GM12874 (cell line): ENCODE measurements around the gene ZFHX3.

Source experiments
- TF ChIP-seq, protein P1 (sequence below): IDR thresholded peaks from 2 replicates; pipeline ENCODE4 v1.5.1; 2011; ENCODE audit warnings: low read depth, mild to moderate bottlenecking, control low read depth, low read length, moderate library complexity; ENCODE audit not compliant: insufficient read depth

ZFHX3 gene

DNA sequence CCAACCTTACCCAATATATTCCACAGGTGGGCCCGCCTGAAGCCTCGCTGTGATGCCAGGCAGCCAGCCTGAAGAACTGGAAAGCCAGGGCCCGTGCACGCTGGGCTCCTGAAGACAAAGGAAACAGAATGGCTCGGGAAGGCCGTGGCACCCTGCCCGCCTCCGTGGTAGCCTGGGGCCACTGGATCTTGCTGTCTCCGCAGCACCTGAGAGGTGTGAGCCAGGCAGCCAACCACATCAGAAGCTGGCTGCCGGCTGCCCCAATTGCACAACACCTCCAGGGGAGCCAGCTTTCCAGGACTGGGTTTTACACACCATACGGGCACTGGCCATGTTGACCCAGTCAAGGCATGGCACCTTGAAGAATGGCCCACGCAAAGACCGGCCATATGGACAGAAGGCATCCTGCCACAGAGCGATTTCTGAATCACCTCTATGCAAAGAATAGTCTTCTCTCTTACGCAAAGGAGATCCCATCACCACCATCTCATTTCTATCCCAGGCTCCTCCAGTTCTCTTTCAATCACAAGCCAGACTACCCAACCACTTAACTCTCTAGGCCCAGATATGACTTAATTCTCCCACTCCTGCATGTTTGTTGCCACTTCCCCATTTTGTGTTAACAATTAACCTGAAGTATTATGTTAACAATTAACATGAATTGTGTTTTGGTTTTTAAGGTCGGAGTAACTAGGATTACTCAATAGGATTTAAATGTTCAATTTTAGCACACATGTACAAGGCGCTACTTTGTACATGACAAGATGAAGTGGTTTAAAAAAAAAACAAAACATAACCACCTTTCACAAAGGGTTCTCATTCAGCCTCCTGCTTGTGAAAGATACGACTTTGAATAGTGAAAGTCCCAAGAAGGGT is 32.1 kb downstream of the ZFHX3 start:
- TF ChIP-seq, protein P1, sequence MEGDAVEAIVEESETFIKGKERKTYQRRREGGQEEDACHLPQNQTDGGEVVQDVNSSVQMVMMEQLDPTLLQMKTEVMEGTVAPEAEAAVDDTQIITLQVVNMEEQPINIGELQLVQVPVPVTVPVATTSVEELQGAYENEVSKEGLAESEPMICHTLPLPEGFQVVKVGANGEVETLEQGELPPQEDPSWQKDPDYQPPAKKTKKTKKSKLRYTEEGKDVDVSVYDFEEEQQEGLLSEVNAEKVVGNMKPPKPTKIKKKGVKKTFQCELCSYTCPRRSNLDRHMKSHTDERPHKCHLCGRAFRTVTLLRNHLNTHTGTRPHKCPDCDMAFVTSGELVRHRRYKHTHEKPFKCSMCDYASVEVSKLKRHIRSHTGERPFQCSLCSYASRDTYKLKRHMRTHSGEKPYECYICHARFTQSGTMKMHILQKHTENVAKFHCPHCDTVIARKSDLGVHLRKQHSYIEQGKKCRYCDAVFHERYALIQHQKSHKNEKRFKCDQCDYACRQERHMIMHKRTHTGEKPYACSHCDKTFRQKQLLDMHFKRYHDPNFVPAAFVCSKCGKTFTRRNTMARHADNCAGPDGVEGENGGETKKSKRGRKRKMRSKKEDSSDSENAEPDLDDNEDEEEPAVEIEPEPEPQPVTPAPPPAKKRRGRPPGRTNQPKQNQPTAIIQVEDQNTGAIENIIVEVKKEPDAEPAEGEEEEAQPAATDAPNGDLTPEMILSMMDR: no peak

DNA sequence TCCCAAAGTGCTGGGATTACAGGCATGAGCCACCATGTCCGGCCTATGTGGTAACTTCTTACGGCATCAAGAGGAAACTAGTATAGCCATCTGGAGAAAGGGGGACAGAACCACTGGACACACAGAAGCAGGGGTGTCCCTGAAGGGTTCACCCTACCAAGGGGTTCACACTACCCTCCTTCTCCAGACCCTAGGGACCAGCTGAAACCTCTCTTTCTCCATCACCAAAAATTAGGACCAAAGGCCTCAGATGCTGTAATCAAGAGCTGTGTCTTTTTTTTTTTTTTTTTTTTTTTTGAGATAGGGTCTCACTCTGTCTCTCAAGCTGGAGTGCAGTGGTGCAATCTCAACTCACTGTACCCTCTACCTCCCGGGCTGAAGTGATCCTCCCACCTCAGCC is 33.2 kb downstream of the ZFHX3 start:
- TF ChIP-seq, protein P1: no peak

DNA sequence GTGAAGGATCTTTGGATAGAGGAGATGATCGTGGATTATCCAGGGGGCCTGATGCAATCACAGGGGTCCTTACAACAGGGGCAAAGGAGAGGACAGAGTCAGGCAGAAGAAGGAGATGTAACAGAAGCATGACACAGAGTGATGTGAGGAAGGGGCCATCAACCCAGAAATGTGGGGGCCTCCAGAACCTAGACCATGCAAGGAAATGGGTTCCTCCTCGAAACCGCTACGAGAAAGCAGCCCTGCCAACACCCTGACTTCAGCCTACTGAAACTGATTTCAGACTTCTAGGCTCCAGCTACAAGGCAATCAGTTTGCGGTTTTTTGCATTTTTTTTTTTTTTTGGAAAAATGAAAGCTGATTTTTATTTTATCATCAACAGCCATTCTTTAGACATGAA is 34.0 kb downstream of the ZFHX3 start:
- TF ChIP-seq, protein P1: no peak

DNA sequence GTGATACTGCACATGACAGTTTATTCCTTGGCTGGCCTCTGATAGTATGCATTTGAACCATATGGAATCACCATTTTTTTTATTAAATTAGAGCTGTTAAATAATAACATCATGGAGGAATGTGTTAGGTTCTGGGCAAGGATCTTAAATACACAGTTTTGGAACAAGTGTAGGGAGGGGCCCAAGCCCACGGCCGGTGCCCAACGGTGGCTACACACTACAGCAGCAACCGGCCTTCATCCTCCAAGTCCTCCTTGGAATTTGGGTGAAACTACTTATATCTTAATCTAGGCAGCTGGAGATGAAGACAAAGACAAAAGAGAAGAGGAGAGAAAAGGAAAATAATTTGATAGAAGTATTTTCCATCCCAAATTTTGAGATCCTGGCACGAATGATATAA is 35.6 kb downstream of the ZFHX3 start:
- TF ChIP-seq, protein P1: no peak

DNA sequence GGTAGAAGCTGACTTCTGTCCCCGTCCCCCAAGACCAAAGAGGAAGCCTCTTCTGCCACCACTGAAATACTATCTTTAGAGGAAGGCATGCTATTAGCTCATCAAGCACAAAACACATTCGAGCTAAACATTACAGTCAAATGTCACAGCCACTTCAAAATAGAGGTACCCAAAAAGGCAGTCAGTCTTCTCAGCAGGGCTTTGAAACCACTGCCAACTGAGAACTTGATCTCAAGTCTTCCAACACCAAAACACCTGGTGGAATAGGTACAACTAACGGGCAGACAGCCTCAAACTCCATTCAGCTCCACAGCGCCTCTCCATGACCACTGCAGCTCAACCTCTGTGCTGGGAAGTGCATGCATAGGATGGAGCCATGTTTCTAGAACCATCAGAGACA is 36.0 kb downstream of the ZFHX3 start:
- TF ChIP-seq, protein P1: no peak

DNA sequence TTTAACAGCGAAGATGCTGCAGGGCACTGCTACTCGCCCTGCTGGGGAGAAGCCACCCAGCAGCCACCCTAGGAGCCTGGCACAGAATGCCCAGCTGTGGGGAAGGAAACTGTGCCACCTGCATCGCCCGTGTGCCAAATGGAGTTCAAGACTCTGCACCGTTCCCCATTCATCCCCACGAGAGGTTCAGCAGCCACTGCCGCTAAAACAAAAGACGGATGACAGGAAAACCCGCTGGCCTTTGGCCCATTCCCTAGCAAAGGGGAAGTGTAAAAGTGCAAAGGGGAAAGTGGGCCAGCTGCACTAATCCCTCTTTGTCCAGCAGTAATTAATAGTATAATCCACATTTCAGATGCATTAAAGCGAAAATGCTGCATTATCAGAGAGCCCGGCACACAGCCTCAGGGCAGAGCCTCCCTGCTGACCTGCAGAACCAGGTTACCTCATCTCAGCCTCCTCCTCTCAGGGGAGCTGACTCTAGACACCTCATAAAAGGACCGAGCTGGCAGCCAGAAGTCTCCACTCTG is 37.7 kb downstream of the ZFHX3 start:
- TF ChIP-seq, protein P1: no peak

DNA sequence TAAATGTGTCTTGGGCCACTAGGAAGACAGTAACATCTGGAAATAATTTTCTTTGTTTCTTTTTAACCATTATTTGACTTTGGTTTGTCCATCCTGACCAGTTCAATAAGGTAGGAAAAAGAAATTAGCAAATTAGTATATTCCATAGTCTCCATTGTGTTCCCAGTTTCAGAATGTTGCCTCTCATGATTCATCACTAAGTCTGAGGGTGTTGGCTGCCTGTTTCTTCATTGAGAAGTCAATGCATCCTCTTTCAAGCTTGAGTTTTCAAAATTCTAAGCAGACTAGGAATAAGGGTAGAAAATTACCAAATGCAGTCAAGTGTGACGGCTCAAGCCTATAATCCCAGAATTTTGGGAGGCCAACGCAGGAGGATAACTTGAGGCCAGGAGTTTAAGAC is 41.9 kb downstream of the ZFHX3 start:
- TF ChIP-seq, protein P1: no peak
